Measurements from ENCODE around the gene NCF2. TPM values are rescaled to one million over a fixed set of nuclear protein-coding genes. Genes with fewer than 3 reads are reported as not detected.
"Not testable (repeated sequence)": the region's sequence is repeated elsewhere in the genome, so short reads cannot be mapped to it uniquely, and the experiment has no call there.

NCF2 gene
- 3.0 TPM for total RNA-seq

- DNase-seq (ENCODE audit: low read depth in 2 of 3, low spot score in 2 of 3), result peak in 2 of 3 donors; percentile 74 to 93
These were observed at the start of gene NCF2 for GRCh38 chr1:183590244-183591191. TSS of gene NCF2 (minus strand) at chr1:183590459. CDS start at chr1:183590329, 130 bp downstream.

DNA sequence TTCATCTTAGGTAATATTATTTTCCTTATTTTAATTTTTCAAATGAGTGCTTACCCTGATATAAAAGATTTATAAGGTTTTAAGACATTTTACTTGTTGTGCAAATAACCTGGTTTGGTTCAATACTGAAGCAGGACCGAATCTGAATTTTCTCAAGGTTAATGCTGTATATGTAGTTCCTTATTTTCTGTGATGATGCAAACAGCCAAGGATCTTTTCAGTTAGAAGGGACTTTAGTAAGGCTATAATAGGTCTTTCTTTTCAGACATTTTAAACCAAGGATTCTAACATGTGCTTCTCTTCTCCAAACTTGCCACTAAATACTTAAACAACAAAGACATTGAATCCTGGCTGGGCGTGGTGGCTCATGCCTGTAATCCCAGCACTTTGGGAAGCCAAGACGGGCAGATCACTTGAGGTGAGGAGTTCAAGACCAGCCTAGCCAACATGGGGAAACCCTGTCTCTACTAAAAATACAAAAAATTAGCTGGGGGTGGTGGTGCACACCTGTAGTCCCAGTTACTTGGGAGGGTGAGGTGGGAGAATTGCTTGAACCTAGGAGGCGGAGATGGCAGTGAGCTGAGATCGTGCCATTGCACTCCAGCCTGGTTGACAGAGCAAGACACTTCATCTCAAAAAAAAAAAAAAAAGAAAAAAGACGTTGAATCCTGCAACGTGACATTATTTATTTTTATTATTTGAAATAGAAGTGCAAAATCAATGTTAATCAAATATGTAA is 48.6 kb upstream of the NCF2 start:
- no peak for DNase-seq (ENCODE audit: low read depth in 2 of 3, low spot score in 2 of 3)

GRCh38 chr1:183636783-183637182 is 46.5 kb upstream of the NCF2 start:
- no peak for DNase-seq (ENCODE audit: low read depth in 2 of 3, low spot score in 2 of 3)

GRCh38 chr1:183636334-183636682 is 46.0 kb upstream of the NCF2 start:
- no peak for DNase-seq (ENCODE audit: low read depth in 2 of 3, low spot score in 2 of 3)

- peak; percentile 96 to 98 (median 98) for DNase-seq (ENCODE audit: low read depth in 2 of 3, low spot score in 2 of 3)
These were observed 45.5 kb upstream of the NCF2 start, which contains the start of gene ARPC5 for GRCh38 chr1:183635606-183636333. TSS of gene ARPC5 (minus strand) at chr1:183635783. CDS start at chr1:183635659, 124 bp downstream.

DNA sequence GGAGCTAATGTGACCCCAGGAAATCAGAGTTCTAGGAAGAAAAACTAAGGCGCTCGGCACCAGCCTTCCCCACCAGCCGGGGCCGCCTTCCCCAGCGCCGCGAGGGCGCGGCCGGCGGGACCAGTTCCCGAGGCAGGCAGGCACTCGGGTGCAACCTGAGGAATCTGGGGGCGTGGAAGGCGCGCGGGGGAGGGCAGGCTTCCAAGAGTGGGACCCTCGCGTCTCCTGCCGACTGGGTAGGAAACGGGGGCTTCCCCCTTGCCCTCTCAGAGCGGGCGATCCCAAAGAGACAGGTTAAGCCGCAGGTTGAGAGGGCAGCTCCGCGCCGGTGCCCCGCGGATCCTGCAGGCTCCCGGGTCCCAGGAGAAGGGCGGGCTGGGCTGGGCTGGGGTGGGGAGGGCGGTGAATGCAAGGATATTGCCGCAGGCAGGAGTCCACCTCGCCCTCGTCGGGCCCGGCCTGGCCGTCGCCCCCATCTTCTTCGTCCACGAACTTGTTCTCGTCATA is 44.9 kb upstream of the NCF2 start:
- no peak for DNase-seq (ENCODE audit: low read depth in 2 of 3, low spot score in 2 of 3)

- no peak for DNase-seq (ENCODE audit: low read depth in 2 of 3, low spot score in 2 of 3)
These were observed 44.3 kb upstream of the NCF2 start for GRCh38 chr1:183634429-183635065.

GRCh38 chr1:183633676-183634343 is 43.6 kb upstream of the NCF2 start:
- peak in 2 of 3 donors; percentile 50 to 64 for DNase-seq (ENCODE audit: low read depth in 2 of 3, low spot score in 2 of 3)

DNA sequence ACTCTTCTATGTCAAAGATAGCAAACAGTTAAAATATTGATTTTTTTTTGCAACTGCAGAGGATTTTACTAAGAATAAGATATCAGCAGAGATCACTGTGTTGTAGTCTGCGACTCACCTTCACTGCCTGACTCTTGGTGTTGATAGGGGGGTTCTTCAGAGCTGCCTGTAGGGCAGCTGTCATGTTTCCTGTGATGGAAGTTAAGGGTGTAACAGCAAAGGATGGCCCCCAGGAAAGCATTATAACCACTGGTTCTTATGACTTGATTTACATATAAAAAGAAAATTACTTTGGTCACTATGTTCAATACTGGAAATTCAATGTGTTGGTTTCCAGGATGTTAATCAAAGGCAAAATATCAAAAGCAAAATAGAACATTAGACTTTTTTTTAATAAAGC is 42.7 kb upstream of the NCF2 start:
- no peak for DNase-seq (ENCODE audit: low read depth in 2 of 3, low spot score in 2 of 3)

DNA sequence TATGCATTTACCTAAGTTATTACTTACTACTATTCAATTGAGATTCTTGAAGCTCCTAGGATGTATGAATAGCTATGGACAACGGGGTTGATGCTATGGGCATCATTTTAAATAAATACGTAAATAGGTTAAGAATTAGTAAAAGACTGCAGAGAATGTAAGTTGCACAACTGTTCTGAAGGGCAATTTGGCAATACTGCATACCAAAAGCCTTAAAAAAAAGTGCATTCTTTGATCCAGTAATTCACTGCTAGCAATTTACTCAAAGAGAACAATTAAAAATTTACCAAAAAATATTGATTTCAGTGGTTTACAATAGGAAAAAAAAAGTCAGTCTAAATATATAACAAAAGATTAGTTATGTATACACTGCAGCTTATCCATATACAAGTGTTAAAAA is 41.9 kb upstream of the NCF2 start:
- no peak for DNase-seq (ENCODE audit: low read depth in 2 of 3, low spot score in 2 of 3)

DNA sequence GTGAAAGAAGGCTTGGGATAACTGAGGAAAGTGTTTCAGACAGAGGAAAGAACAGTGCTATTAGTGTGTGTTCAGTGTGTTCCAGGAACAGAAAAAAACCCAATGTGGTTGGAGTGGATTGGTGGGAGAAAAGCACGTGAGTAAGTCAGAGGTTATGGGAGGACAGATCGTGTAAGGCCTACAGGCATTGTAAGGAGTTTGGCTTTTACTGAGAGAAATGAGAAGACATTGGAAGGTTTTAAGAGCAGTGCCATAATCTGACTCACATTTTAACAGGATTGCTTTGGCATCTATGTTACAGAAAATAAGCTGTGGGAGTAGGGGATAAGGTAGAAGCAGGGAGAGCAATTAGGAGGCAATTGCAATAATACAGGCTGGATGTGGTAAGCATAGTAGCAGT is 40.5 kb upstream of the NCF2 start:
- DNase-seq (ENCODE audit: low read depth in 2 of 3, low spot score in 2 of 3), result no peak

- no peak for DNase-seq (ENCODE audit: low read depth in 2 of 3, low spot score in 2 of 3)
These were observed 38.3 kb upstream of the NCF2 start for GRCh38 chr1:183628537-183628936.

GRCh38 chr1:183626236-183626635 is 36.0 kb upstream of the NCF2 start:
- DNase-seq (ENCODE audit: low read depth in 2 of 3, low spot score in 2 of 3), result not testable (repeated sequence)

GRCh38 chr1:183622884-183623785 is 32.9 kb upstream of the NCF2 start:
- DNase-seq (ENCODE audit: low read depth in 2 of 3, low spot score in 2 of 3), result peak in 2 of 3 donors; percentile 70 to 85

- DNase-seq (ENCODE audit: low read depth in 2 of 3, low spot score in 2 of 3), result peak in 1 of 3 donors; percentile 33
These were observed 31.8 kb upstream of the NCF2 start for GRCh38 chr1:183622013-183622412.

DNA sequence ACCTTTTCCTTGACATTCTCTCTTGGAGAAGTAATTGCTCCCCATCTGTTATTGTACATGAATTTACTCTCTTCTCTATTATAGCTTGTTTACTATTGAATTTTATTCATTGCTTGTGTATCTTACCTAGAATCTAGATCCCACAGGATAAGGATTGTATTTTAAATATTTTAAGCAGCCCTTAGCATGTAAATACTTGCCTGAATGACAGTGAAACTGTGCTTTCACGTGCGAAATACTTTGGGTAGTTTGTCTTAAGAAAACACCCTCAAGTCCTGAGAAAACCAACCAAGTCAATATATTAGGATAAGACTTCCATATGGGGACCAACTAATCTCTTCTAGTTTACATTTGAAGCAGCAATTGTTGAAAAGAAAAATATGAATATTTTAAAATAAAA is 30.1 kb upstream of the NCF2 start:
- no peak for DNase-seq (ENCODE audit: low read depth in 2 of 3, low spot score in 2 of 3)

GRCh38 chr1:183619781-183620180 is 29.5 kb upstream of the NCF2 start:
- no peak for DNase-seq (ENCODE audit: low read depth in 2 of 3, low spot score in 2 of 3)

DNA sequence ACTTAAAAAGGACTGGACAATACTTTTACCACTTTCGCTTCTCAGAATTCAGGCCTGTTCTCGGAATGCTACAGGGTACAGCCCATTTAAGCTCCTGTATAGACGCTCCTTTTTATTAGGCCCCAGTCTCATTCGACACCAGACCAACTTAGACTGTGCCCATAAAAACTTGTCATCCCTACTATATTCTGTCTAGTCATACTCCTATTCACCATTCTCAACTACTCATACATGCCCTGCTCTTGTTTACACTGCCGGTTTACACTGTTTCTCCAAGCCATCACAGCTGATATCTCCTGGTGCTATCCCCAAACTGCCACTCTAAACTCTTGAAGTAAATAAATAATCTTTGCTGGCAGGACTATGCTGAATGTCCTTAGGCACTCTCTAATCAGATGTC is 27.9 kb upstream of the NCF2 start:
- DNase-seq (ENCODE audit: low read depth in 2 of 3, low spot score in 2 of 3), result not testable (repeated sequence)

DNA sequence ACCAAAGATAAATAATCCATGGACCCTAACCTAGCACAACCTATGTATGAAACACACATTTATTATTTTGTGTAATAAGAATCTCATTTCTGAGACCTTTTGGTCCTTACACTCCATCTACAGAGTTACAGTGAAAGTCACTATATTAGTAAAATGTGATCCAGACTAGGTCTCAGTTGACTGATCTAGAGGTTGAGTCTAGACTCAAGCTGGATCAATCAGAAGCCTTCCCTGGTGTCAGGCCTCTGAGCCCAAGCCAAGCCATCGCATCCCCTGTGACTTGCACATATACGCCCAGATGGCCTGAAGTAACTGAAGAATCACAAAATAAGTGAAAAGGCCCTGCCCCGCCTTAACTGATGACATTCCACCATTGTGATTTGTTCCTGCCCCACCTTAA is 22.7 kb upstream of the NCF2 start:
- not testable (repeated sequence) for DNase-seq (ENCODE audit: low read depth in 2 of 3, low spot score in 2 of 3)

Measured in hematopoietic multipotent progenitor cell (in vitro differentiated cells).